HG03432 (cell line): ENCODE data around the gene ELOVL7.
A peak's percentile ranks its signal among the peaks of the same experiment; 100 is the strongest.
"Not testable (repeated sequence)": the region's sequence is repeated elsewhere in the genome, so short reads cannot be mapped to it uniquely, and the experiment has no call there.

ENCODE experiments used
- ATAC-seq: cut with Tn5 transposase; IDR thresholded peaks from one replicate; pipeline ENCODE4 v1.9.1; 2021; ENCODE audit warnings: mild to moderate bottlenecking, moderate library complexity; ENCODE audit not compliant: unreplicated experiment

ELOVL7 gene

DNA sequence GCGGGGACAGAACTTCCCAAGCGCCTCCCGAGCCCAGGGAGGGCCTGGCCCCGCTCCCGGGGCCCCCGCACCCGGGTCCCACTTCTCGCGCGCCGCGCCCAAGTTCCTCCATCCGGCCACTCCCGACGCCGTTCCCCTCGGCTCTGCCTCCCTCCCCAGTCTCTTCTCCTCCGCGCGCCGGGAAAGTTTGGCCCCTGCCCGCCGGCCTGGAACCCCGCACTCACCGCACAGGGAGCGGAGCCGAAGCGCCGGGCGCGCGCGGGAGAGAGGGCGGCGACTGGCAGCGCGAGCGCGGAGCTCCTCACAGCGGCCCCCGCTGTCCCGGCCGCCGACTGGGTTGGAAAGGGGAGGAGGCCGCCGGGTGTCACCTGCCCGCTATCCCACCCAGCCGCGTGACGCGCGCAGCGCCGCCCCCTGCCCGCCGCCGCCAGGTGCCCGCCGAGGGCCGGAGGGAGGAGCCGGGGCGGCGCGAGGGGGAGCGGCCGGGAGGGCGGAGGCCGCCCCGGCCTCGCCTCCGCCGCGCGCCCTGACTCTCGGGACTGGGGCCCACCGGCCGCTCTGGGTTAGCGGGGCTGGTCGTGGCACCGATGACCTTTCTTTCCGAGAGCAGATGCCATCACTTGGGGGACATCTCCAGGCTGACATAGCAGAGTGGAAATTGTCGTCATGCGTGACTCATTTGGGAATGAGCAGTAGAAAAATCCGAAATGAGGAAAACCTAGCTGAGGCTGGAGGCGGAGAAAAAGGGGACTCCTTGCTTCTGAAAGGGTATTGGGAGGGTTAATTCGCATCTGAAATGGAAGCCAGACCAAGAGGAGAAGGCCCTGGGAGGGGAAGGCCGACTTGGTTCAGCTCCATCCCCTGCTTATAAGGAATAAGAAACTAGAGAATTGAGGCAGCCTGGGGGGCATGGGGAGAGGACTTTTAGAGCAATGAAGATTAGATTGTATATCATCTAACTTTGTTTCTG, at the start of gene ELOVL7:
Gene ELOVL7 (minus strand): TSS at position 334 of the 970 bp plus-strand sequence. CDS start 56,872 bp downstream, outside the sequence.
- peak; percentile 96 for ATAC-seq

DNA sequence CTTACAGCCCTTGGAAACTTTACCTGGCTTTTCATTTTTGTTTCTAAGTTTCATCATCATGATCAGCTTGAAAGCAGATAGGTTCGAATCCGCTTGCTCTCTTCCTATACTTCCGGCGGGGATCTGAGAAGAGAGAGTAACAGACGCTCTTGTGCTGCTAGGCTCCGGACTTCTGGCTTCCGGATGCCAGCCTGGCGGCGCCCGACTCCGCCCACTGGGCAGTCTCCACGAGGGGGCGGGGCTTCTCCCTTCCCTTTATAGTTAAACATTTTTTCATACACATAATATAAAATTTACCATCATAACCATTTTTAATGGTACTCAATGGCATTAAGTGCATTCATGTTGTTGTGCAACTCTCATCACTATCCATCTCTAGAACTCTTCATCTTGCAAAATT, 49.5 kb upstream of the ELOVL7 start:
- ATAC-seq = no peak

DNA sequence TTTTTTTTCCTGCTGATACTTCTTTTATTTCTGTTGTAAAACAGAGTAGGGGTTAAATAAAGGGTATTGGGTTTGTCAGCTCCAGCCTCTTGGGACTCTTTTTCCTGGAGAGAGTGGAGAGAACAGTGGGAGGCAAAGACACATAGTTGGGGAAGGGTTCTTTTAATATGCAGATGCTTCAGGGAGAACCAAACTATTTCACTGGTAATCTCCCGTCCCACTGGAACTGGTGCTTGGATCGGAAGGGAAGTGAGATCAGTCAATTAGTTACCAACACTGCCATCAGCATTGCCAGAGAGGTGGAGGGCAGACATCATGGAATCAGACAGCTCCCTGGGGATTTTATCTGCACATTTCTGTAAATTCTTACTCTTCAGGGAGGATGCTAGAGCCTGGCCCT, 47.6 kb upstream of the ELOVL7 start:
- no peak for ATAC-seq

DNA sequence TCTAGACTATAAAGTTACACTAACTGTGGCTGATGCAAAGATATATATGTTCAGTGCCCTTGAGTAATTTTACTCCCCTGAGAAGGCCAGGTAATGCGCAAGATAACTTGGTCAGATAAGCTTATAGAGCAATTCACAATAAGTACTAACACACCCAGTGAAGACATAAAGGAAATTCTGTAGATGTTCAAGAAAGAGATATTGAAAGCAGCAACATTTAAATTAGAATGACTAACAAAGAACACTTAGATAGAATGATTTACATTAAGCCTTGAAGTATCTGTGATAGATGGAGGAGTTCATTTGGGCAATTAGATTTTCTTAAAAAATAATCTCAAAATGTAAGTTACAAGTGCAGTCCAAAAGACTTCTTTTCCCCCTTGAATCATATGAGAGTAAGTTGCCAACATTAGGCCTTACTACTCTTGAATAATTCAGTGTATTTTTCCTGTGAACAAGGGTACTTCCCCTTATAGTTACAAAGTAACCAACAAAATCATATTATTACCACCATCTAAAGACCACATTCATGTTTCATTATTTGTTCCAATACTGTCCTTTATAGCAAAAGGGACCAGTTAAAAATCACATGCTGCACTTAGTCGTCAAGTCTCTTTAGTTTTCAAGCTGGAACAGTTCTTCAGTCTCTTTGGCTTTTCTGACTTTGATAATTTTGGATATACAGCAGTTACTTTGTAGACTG, 44.4 kb upstream of the ELOVL7 start:
- ATAC-seq = peak; percentile 60

DNA sequence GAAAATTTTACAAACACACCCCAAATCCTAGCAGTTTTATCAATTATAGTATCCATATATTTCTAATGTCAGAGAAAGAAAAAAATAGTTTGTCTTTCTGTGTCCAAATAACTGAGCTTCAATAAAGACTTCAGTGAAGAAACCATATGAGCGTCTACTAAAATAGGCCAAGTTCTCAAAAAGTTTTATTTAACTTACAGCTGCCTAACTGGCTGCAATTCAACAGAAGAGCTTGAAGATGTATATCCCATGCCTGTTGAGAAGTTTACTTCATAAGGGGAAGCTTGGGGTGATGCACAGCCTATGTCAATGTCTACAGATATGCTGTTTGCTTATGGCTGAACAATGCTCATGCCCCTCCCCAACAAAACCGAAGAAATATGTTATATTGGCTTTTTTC, 43.7 kb upstream of the ELOVL7 start:
- ATAC-seq = no peak

DNA sequence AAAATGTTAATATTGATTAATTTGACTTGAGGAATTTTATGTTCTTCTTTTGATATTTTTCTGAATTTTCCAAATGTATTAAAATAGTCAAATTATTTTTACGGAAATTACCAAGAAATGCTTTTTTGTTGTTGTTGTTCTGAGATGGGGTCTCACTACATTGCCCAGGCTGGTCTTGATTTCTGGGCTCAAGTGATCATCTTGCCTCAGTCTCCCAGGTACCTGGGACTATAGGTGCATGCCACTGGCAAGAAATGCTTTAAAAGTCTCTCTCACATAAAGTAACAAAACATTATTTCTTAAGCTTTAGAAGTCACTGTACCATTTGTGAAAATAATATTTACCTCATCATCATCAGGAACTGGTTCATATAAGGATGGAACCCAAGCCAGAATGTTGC, 43.0 kb upstream of the ELOVL7 start:
- ATAC-seq = no peak

DNA sequence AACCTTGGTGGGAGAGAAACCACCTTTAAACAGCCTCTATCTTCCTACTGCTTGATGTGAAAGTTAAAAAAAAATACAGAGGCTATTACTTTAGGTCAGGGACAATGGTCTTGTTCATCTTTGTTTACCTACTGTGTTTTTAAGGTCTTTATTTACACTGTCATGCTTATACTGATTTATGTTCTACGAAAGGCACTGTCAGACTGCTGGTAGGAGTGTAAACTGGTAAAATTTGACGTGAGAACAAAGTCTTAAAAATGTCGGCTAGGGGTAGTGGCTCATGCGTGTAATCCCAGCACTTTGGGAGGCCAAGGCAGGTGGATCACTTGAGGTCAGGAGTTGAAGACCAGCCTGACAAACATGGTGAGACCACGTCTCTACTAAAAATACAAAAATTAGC, 42.1 kb upstream of the ELOVL7 start:
- ATAC-seq = no peak

DNA sequence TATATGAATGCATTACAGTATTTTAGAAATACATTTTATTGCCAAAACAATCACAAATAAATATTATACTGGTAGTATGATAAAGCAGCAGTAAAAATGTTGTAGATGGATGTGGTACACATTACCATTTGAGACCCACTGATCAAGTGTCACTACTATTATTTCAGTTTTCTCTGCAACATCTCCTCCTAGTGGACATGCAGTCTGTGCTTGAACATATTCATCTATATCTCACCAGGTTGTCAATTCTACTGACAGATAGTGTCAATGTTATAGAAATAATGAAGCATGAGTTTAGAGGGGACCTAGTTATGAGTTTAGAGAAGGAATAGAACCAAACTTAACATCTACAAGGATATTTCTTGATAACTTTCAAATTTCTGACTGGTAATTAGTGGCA, 39.2 kb upstream of the ELOVL7 start:
- no peak for ATAC-seq

DNA sequence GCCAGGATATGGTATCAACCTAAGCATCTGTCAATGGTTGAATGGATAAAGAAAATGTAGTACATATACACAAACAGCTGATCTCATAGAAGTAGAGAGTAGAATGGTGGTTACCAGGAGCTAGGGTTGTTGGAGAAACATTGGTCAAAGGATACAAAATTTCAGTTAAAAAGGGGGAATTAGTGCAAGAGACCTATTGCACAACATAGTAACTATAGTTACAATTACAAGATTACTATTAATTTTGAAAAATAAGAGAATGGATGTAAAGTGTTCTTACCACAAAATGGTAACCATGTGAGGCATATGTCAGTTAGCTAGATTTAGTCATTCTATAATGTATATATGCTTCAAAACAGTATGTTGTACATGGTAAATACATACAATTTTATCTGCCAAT, 28.8 kb upstream of the ELOVL7 start:
- ATAC-seq = no peak

DNA sequence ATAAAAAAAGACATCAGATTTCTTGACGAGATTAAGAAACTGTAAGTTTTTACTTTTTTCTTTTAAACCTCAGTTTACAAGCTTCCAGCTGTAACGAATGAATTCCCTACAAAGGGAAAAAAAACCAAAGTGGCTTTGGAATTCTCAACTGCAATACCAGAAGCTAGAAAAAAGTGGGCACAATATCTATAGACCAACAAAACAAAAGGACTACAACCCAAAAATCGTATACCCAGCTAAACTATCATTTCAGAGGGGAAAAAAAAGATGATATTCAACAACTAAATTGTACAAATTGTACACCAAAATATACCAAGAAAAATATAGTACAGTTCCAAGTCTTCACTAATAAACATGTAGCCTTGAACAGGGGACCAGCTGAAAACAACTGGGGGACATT, 26.8 kb upstream of the ELOVL7 start:
- ATAC-seq = no peak

DNA sequence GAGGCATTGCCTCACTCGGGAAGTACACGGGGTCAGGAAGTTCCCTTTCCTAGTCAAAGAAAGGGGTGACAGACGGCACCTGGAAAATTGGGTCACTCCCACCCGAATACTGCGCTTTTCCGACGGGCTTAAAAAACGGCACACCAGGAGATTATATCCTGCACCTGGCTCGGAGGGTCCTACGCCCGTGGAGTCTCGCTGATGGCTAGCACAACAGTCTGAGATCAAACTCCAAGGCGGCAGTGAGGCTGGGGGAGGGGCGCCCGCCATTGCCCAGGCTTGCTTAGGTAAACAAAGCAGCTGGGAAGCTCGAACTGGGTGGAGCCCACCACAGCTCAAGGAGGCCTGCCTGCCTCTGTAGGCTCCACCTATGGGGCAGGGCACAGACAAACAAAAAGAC, 16.5 kb upstream of the ELOVL7 start:
- not testable (repeated sequence) for ATAC-seq

DNA sequence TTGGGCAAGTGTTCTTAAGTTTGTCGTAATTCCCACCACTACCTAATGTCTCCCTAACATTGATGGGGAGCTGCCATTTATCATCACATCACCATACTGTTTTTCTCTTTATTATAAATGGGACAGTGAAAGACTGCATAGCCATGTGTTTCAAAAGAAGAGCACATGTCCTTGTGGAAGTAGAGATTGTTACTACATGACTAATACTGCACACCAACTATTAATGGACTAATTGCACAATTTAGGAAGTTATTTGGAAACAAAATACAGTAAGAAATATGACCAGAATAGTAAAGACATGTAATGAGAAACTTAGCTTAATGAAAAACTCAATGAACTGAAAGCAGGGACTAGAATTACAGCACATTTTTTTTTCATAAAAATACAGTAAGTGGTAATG, 12.0 kb upstream of the ELOVL7 start:
- no peak for ATAC-seq

DNA sequence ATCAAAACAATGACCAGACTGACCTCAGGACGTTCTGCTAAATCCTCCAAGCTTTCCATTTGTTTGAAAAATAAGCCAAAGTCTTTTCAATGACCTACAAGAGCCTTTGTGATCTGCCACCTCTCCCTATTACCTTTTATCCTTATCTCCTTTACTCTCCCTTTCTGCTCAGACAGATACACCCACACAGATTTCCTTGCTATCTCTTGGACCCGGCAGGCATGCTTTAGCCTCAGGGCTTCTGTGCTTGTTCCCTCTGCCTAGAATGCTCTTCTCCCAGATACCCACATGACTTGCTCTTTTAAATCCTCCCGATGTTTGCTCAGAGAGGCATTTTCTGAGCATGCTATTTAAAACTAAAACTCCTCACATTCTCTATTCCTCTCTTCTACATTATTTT, 8.9 kb upstream of the ELOVL7 start:
- no peak for ATAC-seq

DNA sequence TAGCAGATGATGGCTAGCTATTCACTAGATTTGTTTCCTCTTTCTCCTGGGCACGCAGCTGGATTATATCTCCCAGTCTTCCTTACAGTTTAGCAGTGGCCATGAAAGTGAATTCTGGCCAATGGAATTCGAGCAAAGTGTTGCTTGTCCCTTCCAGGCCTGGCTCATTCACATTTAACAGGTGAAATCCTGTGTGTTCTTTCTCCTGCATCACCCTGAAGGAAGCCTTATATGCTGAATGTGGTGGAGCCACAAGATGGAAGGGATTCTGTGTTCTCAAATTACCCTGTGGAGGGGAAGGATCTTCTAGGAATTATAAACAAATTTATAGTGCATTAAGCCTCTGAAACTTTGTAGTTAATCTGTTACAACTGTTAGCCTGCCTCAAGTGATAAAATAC, 8.2 kb upstream of the ELOVL7 start:
- ATAC-seq = no peak

DNA sequence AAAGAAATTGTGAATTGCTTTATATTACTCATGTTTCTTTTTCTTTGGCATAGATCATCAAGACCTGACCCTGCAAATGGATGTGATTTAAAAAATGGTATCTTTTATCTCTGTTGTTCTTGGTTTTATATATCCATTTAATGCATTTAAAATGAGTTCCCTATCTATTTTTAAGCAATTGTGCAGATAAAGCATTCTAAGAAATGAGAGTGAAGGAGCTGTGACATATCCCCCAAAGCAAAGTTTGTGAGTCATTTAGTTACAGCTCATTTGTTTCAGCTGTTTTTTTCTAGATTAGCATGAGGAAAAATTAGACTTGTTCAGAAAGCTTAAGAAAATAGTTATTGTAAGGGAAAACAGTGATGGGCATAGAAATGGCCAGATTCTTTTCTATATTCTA, 7.6 kb upstream of the ELOVL7 start:
- ATAC-seq = no peak

DNA sequence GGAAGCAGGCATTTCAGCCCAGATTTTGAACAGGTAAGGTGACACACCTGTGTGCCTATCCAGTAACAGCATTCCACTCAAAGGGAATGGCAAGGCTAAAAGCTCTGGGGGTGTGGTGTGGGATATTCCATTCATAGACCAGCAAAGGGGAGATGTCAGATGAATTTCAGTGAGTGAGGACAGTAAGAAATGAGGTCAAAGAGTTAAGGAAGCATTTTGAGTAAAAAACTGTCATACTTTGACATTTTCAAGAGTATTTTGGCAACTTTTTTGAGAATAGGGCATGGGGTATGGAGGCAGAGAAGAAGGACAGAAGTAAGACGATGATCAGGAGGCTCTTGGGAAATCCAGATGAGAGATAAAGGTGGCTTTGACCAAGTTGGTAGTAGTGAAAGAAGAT, 2.2 kb upstream of the ELOVL7 start:
- no peak for ATAC-seq

DNA sequence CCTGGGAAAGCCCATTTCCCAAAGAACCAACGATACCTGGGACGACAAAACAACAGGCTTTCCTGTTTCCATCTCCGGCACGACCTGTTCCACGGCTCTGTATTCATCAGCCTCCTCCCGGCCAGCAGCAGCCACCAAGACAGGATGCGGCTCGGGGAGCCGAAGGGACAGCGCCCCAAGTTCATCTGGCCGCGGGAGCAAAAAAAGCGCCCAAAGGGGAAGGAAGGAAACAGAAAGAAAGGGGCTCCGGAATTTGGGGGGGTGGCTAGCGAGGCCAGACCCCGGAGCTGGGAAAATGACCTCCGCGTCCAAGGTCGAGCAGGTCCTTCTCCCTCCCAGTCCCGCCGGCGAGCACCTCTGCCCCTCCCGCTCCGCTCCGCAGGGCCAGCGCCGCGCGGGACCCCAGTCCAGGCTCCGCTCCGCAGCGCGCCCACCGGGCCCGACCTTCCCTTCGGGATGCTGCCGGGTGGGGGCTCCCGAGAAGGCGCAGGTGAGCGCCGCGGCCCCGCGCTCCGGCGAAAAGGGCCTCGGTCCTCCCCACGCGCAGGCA, 608 bp downstream of the ELOVL7 start:
- ATAC-seq = peak; percentile 41

DNA sequence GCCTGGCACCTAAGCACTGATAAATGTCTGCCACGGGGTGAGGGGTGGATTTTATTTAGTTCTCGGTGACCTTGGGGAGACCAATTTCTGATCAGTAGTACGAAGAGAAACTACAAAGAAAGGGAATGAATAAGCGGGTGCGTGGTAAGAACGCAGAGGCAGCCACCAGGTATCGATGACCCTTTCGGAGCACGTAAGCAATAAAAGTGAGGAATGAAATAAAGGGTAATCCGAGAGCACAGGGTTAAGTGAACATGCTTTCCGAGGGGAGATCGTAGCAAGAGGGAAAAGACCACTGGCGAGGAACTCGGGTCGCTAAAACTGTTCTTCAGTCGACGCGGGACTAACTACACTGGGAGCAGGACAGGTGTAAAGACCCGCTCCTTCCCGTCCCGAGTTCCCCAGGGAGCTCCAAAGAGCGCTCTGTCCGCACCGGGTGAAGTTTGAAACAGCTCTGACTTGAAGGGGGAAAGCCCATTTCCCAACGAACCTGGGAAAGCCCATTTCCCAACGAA, 1.1 kb downstream of the ELOVL7 start:
- ATAC-seq = no peak

DNA sequence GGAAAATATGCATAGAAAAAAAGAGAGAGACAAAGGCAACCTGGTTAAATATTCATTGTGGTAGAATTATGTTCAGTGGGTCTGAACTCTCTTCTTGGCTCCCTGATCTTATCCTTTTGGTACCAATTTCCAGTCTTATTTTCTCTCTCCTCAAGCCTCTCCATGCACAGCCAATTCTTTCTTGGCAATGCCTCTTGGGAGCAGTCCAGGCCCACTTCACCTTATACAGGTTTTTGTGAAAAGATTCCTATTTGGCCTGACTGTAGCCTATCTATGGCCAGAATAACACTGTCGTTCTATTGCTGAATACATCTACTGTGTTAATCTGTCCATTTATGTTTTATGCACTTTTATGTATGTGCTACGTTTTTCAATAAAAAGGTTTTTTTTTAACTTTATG, 2.7 kb downstream of the ELOVL7 start:
- ATAC-seq = no peak

DNA sequence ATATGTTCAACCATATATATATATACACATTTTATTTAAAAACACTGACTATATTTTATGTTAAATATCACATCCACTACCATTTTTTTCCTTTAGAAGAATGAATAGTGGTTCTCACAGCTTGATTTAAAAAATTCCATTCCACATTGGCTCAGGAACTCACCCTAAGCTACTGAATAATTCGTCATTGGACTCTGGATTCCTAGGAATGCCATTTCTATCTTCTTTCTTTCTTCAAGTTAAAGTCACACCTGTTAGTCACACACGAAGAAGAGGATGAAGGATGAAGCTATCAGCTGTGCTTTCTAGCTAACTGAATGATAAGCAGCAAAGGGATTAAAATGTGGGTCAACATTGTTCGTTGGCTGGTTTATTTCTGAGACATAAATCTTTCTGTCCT, 7.9 kb downstream of the ELOVL7 start:
- ATAC-seq = no peak

DNA sequence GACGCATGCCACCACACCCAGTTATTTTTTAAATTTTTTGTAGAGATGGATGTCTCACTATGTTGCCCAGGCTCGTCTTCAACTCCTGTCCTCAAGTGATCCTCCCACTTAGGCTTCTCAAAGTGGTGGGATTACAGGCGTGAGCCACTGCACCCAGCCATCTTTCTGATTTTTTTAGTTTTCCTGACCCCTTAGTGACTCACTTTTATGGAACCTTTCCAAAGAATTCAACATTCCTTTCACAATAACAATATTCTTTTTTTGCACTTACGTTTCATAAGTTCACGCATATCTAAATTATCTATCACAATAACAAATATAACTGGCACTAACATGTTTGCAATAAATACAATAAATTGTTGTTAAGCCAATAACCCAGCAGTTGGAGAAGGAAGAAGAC, 8.5 kb downstream of the ELOVL7 start:
- ATAC-seq = no peak

DNA sequence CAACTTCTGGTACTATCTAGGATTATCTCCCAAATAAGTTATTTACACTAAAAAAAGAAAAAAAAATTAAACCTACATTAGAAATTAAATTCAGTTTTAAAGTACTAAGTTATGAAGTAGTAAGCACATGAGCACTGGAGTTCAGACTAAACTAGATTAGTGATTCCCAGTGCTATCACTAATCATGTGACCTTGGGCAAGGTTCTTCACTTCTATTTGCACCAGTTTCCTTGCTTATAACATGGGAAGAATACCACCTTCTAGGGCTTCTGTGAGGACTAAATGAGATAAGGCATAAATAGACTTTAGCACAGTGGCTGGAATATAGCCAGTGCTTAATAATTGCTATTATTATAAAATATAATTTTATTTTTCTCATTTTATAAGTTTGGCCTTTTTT, 10.5 kb downstream of the ELOVL7 start:
- ATAC-seq = no peak
